GM19023 (cell line): ENCODE results near the gene HS3ST2.
"Not testable (repeated sequence)": the region's sequence is repeated elsewhere in the genome, so short reads cannot be mapped to it uniquely, and the experiment has no call there.

Experiments
- ATAC-seq: cut with Tn5 transposase; IDR thresholded peaks from one replicate; pipeline ENCODE4 v1.9.1; 2021; ENCODE audit warnings: mild to moderate bottlenecking, moderate library complexity; ENCODE audit not compliant: unreplicated experiment

The HS3ST2 gene

DNA sequence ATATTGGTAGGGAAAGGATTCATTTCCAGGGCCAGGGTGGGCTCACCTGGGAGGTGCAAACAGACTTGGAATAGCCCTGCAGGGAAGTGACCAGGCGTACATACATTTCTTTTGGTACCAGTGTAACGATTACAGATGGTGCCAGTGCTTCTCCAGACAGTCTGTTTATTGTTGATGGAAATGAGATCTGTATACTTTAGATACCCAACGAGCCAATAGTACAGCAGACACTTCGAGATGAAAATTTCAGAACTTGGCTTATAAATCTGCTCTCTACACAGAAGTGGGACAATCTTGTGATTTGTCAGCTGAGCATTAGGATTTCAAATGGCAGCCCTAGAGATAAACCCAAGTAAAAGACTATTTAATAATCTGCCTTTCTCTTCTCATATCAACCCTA is 57.9 kb downstream of the HS3ST2 start:
- no peak for ATAC-seq

- no peak for ATAC-seq
These were observed 60.4 kb downstream of the HS3ST2 start for GRCh38 chr16:22874394-22874793.

DNA sequence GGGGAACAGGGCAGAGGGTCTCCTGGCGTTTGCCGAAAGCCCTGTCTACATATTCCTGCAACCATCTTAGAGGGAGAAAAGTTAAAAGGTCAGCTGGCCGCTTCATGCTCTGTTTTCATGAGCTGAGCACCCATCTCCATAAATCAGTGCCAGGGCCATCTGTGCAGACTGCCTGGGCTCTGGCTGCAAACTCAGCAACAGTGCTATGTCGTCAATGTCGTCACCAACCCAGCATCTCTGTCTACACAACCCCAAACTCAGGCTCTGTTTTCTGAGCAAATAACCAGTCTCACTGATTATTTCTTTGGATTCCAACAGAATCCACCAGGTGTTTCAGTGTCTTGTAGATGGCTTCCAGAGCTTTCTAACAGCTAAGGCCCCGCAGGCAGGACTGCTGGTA is 65.0 kb downstream of the HS3ST2 start:
- no peak for ATAC-seq

GRCh38 chr16:22879466-22879865 is 65.5 kb downstream of the HS3ST2 start:
- no peak for ATAC-seq

DNA sequence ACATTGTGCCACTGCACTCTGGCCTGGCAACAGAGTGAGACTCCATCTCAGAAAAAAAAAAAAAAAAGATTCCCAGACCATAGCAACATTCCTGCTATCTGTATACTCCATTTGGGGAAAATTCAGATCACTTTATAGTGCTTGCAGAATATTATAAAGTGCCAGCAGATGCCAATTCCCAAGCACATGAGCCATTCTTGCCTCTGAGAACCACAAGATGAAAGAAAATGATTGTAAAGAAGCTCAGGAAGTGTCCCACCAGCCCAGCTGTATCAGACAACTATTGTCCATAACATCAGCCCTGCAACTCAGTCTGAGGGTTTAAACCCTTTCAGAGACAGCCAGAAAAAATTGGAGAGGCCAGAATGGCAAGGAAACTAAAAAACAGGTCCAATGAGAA is 69.0 kb downstream of the HS3ST2 start:
- no peak for ATAC-seq

GRCh38 chr16:22885951-22886350 is 72.0 kb downstream of the HS3ST2 start:
- ATAC-seq = no peak

GRCh38 chr16:22886927-22887326 is 73.0 kb downstream of the HS3ST2 start:
- ATAC-seq = no peak

GRCh38 chr16:22887445-22887844 is 73.5 kb downstream of the HS3ST2 start:
- ATAC-seq = no peak

DNA sequence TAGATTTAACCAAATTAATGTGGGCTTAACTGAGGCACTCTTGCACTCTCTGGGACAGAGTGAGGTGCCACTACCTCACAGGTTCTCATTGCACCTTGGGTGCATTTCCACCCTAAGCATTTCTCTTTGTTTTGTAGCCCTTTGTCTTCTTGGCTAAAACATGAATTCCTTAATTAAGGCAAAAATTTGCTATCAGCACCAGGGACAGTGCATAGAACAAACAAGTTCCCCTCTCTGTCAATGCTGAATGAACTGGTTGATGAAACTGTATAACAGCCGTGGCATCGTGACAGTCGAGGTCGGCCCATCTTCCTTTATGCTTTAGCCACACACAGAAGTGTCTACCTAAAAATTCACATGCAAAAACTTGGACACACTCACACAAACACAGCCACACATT is 74.8 kb downstream of the HS3ST2 start:
- no peak for ATAC-seq

DNA sequence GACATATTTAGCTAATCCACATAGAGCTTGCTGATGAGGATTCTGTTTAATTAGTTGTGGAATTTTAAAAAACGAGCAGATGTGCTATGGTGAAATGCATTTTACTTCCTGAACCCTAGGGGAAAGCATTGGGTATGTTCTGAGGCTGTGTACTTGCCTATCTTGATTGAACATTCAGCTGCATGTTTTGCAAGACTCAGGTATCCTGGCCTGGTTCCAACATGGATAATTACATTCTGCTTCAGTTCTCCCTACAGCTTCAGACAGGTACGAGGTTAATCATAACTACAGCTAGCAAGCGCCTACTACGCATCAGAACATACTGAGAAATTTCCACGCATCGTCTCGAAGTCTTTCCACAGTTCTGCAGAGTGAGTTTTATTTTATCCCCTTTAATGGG is 77.0 kb downstream of the HS3ST2 start:
- no peak for ATAC-seq

GRCh38 chr16:22897184-22897583 is 83.2 kb downstream of the HS3ST2 start:
- no peak for ATAC-seq

DNA sequence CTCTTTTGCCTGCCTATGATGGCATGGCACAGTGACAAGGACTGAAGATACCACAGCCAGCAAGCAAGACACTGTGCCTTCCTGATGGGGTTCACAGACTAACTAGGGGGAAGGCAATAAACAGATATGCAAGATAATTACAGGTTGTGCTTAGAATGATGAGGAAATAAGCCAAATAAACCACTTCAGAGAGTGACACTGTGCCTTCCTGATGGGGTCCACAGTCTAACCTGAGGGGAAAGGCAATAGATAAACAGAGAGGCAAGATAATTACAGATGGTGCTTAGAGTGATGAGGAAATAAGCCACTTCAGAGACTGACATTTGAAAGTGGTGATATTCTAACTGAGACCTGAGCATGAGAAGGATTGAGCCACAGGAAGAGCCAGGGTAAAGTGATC is 84.2 kb downstream of the HS3ST2 start:
- no peak for ATAC-seq

- ATAC-seq = no peak
These were observed 84.9 kb downstream of the HS3ST2 start for GRCh38 chr16:22898874-22899348.

DNA sequence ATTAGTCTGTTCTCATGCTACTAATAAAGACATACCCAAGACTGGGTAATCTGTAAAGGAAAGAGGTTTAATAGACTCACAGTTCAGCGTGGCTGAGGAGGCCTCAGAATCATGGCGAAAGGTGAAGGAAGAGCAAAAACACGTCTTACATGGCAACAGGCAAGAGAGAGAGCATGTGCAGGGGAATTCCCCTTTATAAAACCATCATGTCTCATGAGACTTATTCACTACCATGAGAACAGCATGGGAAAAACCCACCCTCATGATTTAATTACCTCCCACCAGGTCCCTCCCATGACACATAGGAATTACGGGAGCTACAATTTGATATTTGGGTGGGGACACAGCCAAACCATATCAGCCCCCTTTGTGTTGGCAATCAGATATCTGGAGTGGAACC is 85.6 kb downstream of the HS3ST2 start:
- not testable (repeated sequence) for ATAC-seq

GRCh38 chr16:22900863-22901262 is 86.9 kb downstream of the HS3ST2 start:
- ATAC-seq = no peak

DNA sequence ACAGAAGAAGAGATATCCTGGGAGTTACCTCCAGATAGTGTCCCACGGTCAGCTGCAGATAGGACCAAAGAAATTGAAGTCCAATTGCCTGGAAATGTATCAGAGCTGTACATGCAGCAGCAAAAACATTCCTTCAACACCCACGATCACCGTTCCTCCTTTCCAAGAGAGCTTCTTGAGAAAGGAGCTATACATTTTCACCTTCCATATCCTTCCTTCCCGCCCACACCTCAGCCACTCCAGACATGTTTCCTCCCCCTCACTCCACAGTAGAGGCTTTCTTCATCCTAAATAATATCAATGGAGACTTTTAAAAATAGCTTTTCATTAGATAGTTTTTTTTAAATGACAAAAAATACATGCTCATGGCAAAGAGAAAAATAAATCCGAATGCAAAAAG is 87.6 kb downstream of the HS3ST2 start:
- no peak for ATAC-seq

- no peak for ATAC-seq
These were observed 89.8 kb downstream of the HS3ST2 start for GRCh38 chr16:22903716-22904115.

DNA sequence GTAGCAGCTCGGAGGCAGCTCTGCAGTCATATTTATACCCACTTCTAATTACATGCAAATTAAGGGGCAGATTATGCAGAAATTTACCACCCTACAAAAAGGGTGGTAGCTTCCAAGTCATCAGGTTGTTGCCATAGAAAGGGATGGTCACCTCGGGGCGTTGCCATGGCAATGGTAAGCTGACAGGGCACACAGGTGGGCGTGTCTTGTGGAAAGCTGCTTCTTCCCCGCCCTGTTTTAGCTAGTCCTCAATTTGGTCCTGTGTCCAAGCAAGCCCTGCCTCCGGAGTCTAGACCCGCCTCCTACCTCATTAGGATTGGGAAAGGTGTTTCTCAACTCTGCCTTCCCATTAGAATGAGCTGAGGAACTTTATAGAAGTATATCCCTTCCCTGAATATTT is 98.7 kb downstream of the HS3ST2 start:
- no peak for ATAC-seq

- ATAC-seq = no peak
These were observed 101.0 kb downstream of the HS3ST2 start for GRCh38 chr16:22915003-22915402.

DNA sequence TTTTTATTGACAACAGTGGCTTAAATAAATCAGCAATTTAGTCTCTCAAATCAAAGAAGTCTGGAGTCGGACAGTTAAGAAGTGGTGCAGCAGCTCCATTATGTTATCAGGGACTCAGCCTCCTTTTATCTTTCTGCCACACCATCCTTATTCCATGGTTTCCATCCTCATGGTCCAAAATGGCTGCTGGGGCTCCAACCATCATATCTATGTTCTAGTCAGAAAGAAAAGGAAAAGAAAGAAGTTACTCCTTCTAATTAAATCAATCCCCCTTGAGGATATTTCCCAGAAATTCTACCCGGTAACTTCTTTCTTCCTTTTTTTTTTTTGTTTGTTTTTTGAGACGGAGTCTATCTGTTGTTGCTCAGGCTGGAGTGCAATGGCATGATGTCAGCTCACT is 109.5 kb downstream of the HS3ST2 start:
- no peak for ATAC-seq

DNA sequence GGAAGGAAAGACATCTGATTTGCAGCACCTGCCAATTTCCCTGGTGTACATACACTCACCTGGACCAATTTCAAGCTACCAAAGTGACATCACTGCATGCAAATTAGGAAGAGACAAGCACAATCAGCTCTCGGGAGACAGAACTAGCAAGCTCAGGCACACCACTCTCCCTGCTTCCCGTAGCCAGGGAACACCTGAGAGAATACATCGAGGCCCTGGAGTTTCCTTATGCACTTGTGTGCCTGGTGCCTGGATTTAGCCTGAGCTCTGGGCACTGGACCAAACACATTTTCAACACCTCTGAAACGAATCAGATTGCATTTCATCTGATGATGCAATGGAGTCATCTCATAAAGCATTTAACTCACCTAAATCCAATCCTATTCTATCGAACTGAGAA is 110.5 kb downstream of the HS3ST2 start:
- no peak for ATAC-seq

DNA sequence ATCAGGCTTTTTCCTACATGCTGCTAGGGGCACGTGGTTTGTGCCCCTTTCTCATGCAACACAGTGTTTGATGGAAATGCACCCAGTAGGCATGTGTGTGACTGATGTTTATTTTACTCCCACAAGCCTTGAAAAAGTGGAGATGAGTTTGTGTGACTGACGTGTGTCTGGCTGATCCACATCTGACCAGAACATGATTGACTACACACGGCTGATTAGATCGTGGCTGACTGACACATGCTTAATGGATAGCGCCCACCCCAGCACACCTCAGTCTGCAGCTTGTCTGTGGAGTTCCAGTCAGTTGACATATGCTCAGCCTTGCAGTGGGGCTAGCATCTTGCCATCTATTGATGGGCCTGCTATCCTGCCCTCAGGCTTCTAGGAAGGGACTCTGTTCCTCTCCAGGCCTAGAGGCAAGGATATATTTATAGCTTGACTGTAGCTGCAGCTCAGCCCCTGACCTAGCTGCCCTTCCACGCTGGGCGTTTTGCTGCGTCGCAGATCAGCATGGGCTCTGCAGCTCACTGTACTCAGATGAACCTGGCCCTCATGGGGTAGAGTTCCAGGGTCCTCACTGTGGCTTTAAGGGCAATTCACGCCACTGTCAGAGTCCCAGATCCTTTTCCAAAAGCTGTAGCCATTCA is 112.3 kb downstream of the HS3ST2 start:
- no peak for ATAC-seq

GRCh38 chr16:22927306-22927705 is 113.3 kb downstream of the HS3ST2 start:
- ATAC-seq = no peak
